BE2C (cell line): ENCODE data around the gene RGS19.

Source experiments
- DNase-seq: peaks from one replicate; pipeline ENCODE4 v3.0.0-alpha.2; 2020
- H3K27me3 ChIP-seq: fragments of 250-450 bp; sonication (Bioruptor Pico); 2 replicates; pipeline ENCODE4 v1.5.1; 2020; ENCODE audit warnings: mild to moderate bottlenecking
- H3K36me3 ChIP-seq: fragments of 250-450 bp; sonication (Bioruptor Pico); 2 replicates; pipeline ENCODE4 v1.5.1; 2020; ENCODE audit warnings: mild to moderate bottlenecking
- H3K4me1 ChIP-seq: fragments of 250-450 bp; sonication (Bioruptor Pico); 2 replicates; pipeline ENCODE4 v1.5.1; 2020
- H3K4me3 ChIP-seq: 2 replicates; pipeline ENCODE4 v1.5.1; 2011; ENCODE audit warnings: low read depth, low read length
- H3K9me3 ChIP-seq: fragments of 250-450 bp; sonication (Bioruptor Pico); 2 replicates; pipeline ENCODE4 v1.5.1; 2020
- CTCF ChIP-seq: IDR thresholded peaks from 2 replicates; pipeline ENCODE4 v1.5.1; 2012; ENCODE audit warnings: mild to moderate bottlenecking, low read depth, low read length

Gene RGS19

GRCh38 chr20:64029293-64030117, 49.8 kb downstream of the RGS19 start:
- H3K9me3 ChIP-seq = no peaks in the 10 kb centered on the region
- TF ChIP-seq CTCF = no peak

DNA sequence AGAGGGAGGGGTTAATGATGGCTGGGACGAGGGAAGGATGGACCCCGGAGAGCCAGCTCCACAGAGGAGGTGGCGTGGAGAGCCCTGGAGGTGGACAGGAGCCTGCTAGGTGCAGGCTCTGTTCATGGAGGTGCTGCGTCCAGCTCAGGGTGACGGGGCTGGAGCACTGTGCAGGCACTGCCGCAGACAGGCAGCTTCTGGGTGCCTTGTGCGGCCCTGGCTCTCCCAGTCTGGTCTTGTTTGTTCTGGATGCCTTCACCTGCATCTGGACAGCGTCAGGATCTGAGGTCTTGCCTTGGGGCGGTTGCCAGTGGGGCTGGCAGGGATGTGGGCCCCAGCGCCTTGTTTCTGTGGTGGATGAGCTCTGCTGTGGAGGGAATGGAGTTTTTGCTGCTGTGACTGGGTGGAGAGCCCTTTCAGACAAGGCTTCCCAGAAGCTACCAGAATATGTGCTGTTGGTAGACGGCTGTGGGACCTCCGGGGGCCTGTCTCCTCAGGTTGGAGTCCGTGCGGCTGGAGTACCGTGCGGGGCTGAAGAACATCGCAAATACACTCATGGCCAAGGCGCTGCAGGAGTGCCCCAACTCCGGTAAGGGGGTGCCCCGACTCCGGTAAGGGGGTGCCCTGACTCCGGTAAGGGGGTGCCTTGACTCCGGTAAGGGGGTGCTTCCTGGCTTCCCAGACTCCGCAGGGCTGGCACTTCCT, 51.2 kb downstream of the RGS19 start:
- no peak for TF ChIP-seq CTCF
- no peaks in the 10 kb centered on the region for H3K9me3 ChIP-seq
- no peaks in the 10 kb centered on the region for H3K27me3 ChIP-seq
- H3K4me1 ChIP-seq = peaks cover 5% of the 10 kb centered on the region; the same call in 1 of the 2 replicates
- no peak overlapping the region for H3K4me3 ChIP-seq
- peaks cover 84% of the 10 kb centered on the region for H3K36me3 ChIP-seq
- DNase-seq = peak; percentile 64

More at GRCh38 chr20:64029293-64030117, 49.8 kb downstream of the RGS19 start:
- Histone ChIP-seq H3K4me1 (peaks cover 5% of the 10 kb centered on the region; the same call in 1 of the 2 replicates), H3K4me3 (no peak overlapping the region), H3K27me3 (no peaks in the 10 kb centered on the region), H3K36me3 (peaks cover 83% of the 10 kb centered on the region)
- no peak for DNase-seq

DNA sequence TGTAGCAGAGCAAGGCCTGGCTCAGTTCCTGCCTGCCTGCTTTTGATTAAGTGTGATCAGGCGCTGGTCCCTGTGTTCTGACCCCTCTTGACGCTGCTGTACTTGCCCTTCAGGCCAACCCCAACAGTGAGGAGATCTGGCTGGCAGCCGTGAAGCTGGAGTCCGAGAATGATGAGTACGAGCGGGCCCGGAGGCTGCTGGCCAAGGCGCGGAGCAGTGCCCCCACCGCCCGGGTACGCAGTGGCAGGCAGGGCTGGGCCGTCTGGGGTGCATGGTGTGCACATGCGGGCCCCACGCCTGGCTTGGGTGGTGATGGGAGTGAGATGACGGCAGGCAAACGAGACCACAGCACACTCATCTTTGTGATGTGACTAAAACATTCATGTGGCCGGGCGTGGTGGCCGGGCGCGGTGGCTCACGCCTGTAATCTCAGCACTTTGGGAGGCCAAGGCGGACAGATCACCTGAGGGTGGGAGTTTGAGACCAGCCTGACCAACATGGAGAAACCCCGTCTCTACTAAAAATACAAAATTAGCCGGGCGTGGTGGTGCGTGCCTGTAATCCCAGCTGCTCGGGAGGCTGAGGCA, 53.4 kb downstream of the RGS19 start:
- Histone ChIP-seq H3K9me3 (no peaks in the 10 kb centered on the region), H3K4me1 (peaks cover 5% of the 10 kb centered on the region; the same call in 1 of the 2 replicates), H3K36me3 (peaks cover 89% of the 10 kb centered on the region), H3K4me3 (no peak overlapping the region), H3K27me3 (no peaks in the 10 kb centered on the region)
- no peak for TF ChIP-seq CTCF
- DNase-seq = no peak

DNA sequence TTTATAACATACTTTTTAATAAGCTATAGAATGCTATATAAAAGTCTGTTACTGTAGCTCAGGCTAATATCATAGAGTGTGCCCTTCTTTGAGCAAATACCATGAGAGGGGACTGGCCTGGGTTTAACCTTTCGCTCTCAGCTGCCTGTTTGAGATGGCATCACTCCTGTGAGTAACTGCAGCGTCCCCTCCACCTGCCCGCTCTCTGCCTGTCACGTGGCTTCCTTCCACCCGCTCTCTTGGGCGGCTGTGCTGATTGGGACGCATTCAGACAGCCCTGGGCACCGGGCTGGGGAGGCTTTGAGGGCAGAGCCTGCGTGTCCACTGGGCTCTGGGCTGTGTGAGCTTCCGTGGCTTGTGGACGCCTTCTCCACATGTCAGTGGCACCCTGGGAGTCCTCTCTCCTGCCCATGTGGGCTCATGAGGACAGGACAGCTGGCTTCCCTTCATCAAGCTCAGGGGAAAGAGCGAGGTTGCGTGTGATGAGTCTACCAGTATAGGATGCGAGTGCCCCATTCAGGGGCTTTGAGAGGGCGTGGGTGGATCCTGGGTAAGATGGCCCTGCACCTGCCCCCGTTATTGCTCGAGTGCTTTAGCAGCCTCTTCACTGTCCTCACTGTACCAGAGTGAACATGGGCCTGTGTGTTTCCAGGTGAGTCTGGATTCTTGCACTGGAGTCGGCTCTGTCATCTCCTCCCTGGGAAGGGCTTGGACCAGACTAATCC, 54.1 kb downstream of the RGS19 start:
- no peak for DNase-seq

More for the DNA sequence above, 54.1 kb downstream of the RGS19 start:
- TF ChIP-seq CTCF = no peak
- no peaks in the 10 kb centered on the region for H3K27me3 ChIP-seq
- no peaks in the 10 kb centered on the region for H3K9me3 ChIP-seq
- H3K4me1 ChIP-seq = peaks cover 5% of the 10 kb centered on the region; the same call in 1 of the 2 replicates
- peaks cover 82% of the 10 kb centered on the region for H3K36me3 ChIP-seq
- H3K4me3 ChIP-seq = no peak overlapping the region
